ENCODE data around the gene MYH6.
"Not testable (repeated sequence)": the region's sequence is repeated elsewhere in the genome, so short reads cannot be mapped to it uniquely, and the experiment has no call there.

MYH6 gene

GRCh38 chr14:23392613-23393012, 15.5 kb downstream of the MYH6 start:
- DNase-seq (ENCODE audit: low spot score): no peak

GRCh38 chr14:23389871-23390270, 18.2 kb downstream of the MYH6 start:
- DNase-seq (ENCODE audit: low spot score): not testable (repeated sequence)

GRCh38 chr14:23389396-23389795, 18.7 kb downstream of the MYH6 start:
- DNase-seq (ENCODE audit: low spot score): no peak

GRCh38 chr14:23388996-23389395, 19.1 kb downstream of the MYH6 start:
- no peak for DNase-seq (ENCODE audit: low spot score)

- no peak for DNase-seq (ENCODE audit: low spot score)
Measured at GRCh38 chr14:23387916-23388882, 19.9 kb downstream of the MYH6 start.

GRCh38 chr14:23386999-23387398, 21.1 kb downstream of the MYH6 start:
- no peak for DNase-seq (ENCODE audit: low spot score)

GRCh38 chr14:23386266-23386657, 21.8 kb downstream of the MYH6 start:
- DNase-seq (ENCODE audit: low spot score): not testable (repeated sequence)

- DNase-seq (ENCODE audit: low spot score): no peak
Measured at GRCh38 chr14:23385642-23386265, 22.3 kb downstream of the MYH6 start.

- no peak for DNase-seq (ENCODE audit: low spot score)
Measured at GRCh38 chr14:23385244-23385641, 22.8 kb downstream of the MYH6 start.

GRCh38 chr14:23384364-23385080, 23.6 kb downstream of the MYH6 start:
- no peak for DNase-seq (ENCODE audit: low spot score)

GRCh38 chr14:23382731-23383440, 25.2 kb downstream of the MYH6 start:
- no peak for DNase-seq (ENCODE audit: low spot score)

- DNase-seq (ENCODE audit: low spot score): no peak
Measured at GRCh38 chr14:23382276-23382675, 25.8 kb downstream of the MYH6 start.

- DNase-seq (ENCODE audit: low spot score): no peak
Measured at GRCh38 chr14:23381871-23382270, 26.2 kb downstream of the MYH6 start.

- no peak for DNase-seq (ENCODE audit: low spot score)
Measured at GRCh38 chr14:23380976-23381375, 27.1 kb downstream of the MYH6 start.

- DNase-seq (ENCODE audit: low spot score): peak; percentile 24
Measured at GRCh38 chr14:23380197-23380914, 27.7 kb downstream of the MYH6 start.

GRCh38 chr14:23379366-23380196, 28.5 kb downstream of the MYH6 start:
- peak; percentile 50 for DNase-seq (ENCODE audit: low spot score)

- no peak for DNase-seq (ENCODE audit: low spot score)
Measured at GRCh38 chr14:23378612-23379220, 29.4 kb downstream of the MYH6 start.

- no peak for DNase-seq (ENCODE audit: low spot score)
Measured at GRCh38 chr14:23377573-23378563, 30.2 kb downstream of the MYH6 start.

GRCh38 chr14:23377198-23377550, 30.9 kb downstream of the MYH6 start:
- DNase-seq (ENCODE audit: low spot score): no peak
